ENCODE data around the gene RABGAP1L. TPM values are rescaled to one million over a fixed set of nuclear protein-coding genes. Genes with fewer than 3 reads are reported as not detected.

RABGAP1L gene
- total RNA-seq, 1 experiment from 2014 or later, result 57.4 TPM

DNA sequence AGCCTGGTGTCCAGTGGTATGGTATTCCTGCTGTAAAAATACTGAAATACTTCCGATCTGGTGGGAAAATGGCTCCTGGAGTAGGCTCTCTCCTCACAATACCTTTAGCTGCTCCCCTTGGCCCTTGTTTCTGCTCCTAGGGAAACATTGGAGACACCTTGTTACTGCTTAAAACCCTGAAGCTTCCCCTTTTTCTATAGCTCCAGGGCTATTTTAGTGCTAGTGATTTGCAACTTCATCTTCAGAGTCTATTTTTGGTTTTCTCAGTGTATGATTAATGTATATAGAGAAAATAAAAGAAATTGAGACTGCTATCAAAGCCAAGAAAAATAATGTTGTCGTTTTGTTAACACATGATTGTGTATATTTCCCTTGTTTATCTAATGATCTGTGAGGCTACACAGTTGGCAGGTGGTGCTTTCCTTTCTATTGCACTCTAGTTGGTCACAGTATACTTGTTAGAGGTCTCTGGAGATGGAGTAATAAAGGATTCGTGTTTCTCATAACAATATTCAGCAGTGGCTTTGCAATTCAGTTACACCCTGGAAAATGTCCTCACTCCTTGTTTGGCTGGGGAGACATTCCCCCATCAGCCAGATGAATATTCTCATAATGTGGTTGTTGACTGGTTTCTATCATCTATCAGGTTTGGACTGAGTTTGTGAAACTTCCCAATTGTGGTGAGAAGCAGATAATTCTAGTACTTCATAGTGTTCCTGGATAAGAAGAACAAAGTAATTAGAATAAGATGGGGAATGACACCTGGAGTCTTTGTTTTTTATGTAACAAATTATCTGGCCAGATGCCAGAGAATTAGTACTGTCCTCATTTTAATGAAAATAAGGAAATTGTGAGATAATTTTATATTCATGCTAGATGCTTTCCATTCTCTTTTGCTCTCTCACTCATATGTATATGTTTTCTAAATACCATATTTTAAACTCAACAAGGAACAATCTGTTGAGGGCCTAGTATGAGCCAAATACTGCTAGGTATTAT, 795.6 kb downstream of the RABGAP1L start:
- intact Hi-C loops (cut with micrococcal nuclease; ENCODE audit: unreplicated experiment), result no loop called here

DNA sequence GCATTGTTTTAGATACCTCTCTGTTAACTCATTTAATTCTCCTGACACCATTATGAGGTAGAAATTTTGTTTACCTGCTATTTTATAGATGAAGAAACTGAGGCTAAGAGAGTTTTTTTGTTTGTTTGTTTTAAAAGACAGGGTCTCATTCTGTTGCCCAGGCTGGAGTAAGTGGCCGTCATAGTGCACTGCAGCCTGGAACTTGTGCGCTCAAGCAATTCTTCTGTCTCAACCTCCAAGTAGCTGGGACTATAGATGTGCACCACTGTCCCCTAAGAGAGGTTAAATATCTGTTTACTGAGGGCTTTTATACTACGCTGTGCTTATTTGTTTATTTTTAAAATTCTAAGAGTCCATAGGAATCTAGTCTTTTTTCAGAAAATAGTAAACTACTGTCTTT, 796.8 kb downstream of the RABGAP1L start:
- Histone ChIP-seq H3K27ac (no peak overlapping the region), H3K27me3 (ENCODE audit: insufficient read depth, low read depth) (no peaks in the 10 kb centered on the region), H4K20me1 (ENCODE audit: insufficient read depth) (no peaks in the 10 kb centered on the region), H3K4me2 (no peak overlapping the region), H2AFZ (no peak overlapping the region), H3K4me3 (no peak overlapping the region), H3K4me1 (replicated peaks; ENCODE audit: insufficient read depth) (peaks cover 28% of the 10 kb centered on the region), H3K36me3 (ENCODE audit: low read depth) (no peaks in the 10 kb centered on the region), H3F3A (ENCODE audit: insufficient read depth, low read depth) (peaks cover 16% of the 10 kb centered on the region; the same call in 1 of the 2 replicates), H3K9me3 (ENCODE audit: insufficient read depth, low read depth) (no peaks in the 10 kb centered on the region), H3K79me2 (ENCODE audit: low read depth) (no peaks in the 10 kb centered on the region), H3K9me2 (ENCODE audit: insufficient read depth) (no peaks in the 10 kb centered on the region)
- intact Hi-C loops (cut with micrococcal nuclease; ENCODE audit: unreplicated experiment), result no loop called here
- no peak for DNase-seq
- ChIA-PET CTCF (interaction anchor here (0.6 kb wide), 1 partner anchor 77 kb away, joined by 17 read pairs; no protein-coding TSS in a partner anchor), POLR2A (ENCODE audit: unreplicated experiment) (no interaction called here)
- TF ChIP-seq, protein P1, sequence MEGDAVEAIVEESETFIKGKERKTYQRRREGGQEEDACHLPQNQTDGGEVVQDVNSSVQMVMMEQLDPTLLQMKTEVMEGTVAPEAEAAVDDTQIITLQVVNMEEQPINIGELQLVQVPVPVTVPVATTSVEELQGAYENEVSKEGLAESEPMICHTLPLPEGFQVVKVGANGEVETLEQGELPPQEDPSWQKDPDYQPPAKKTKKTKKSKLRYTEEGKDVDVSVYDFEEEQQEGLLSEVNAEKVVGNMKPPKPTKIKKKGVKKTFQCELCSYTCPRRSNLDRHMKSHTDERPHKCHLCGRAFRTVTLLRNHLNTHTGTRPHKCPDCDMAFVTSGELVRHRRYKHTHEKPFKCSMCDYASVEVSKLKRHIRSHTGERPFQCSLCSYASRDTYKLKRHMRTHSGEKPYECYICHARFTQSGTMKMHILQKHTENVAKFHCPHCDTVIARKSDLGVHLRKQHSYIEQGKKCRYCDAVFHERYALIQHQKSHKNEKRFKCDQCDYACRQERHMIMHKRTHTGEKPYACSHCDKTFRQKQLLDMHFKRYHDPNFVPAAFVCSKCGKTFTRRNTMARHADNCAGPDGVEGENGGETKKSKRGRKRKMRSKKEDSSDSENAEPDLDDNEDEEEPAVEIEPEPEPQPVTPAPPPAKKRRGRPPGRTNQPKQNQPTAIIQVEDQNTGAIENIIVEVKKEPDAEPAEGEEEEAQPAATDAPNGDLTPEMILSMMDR (conservative IDR thresholded peaks at IDR 0.05), result no peak
- TF ChIP-seq EZH2 (IDR thresholded peaks at IDR 0.05; ENCODE audit: low read depth), result no peak
- BruUV-seq (replicated peaks), result no TSS peak

More for the DNA sequence above, 795.6 kb downstream of the RABGAP1L start:
- POLR2A ChIA-PET (ENCODE audit: unreplicated experiment), result interaction anchor here (0.6 kb wide), 1 partner anchor 136 kb away, joined by 31 read pairs; no protein-coding TSS in a partner anchor
- H3K27ac ChIP-seq, result peak overlapping the region; percentile 46
- H3K79me2 ChIP-seq (ENCODE audit: low read depth), result no peaks in the 10 kb centered on the region
- peaks cover 28% of the 10 kb centered on the region for H3K4me1 ChIP-seq (replicated peaks; ENCODE audit: insufficient read depth)
- TF ChIP-seq, protein P1 (conservative IDR thresholded peaks at IDR 0.05), result no peak
- no peak for TF ChIP-seq EZH2 (IDR thresholded peaks at IDR 0.05; ENCODE audit: low read depth)
- no peak overlapping the region for H3K4me3 ChIP-seq
- CTCF ChIA-PET, result no interaction called here
- no peaks in the 10 kb centered on the region for H3K9me2 ChIP-seq (ENCODE audit: insufficient read depth)
- no peaks in the 10 kb centered on the region for H3K27me3 ChIP-seq (ENCODE audit: insufficient read depth, low read depth)
- H3K36me3 ChIP-seq (ENCODE audit: low read depth), result no peaks in the 10 kb centered on the region
- no peaks in the 10 kb centered on the region for H3K9me3 ChIP-seq (ENCODE audit: insufficient read depth, low read depth)
- H4K20me1 ChIP-seq (ENCODE audit: insufficient read depth), result no peaks in the 10 kb centered on the region; the same call in 1 of the 2 replicates
- no peak overlapping the region for H2AFZ ChIP-seq
- no peak for DNase-seq
- peaks cover 16% of the 10 kb centered on the region; the same call in 1 of the 2 replicates for H3F3A ChIP-seq (ENCODE audit: insufficient read depth, low read depth)
- H3K4me2 ChIP-seq, result peak overlapping the region; percentile 53; the same call in 1 of the 2 replicates
- BruUV-seq (replicated peaks), result no TSS peak

DNA sequence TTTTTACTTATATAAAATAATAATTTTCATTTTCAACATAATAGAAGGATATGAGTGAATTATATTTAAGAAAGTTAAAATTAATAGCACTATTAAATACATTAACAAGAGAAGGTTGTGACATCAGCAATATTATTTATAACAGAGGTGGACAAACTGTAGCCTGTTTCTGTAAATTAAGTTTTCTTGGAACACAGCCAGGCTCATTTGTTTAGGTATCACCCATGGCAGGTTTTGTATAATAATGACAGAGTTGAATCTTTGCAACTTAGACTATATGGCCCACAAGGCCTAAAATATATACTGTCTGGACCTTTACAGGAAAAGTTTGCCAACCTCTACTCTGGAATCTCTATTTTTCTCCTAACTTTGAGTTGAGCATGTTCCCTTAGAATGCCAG, 797.7 kb downstream of the RABGAP1L start:
- H3K9me2 ChIP-seq (ENCODE audit: insufficient read depth), result no peaks in the 10 kb centered on the region
- H3K79me2 ChIP-seq (ENCODE audit: low read depth), result no peaks in the 10 kb centered on the region
- no peak for DNase-seq
- POLR2A ChIA-PET (ENCODE audit: unreplicated experiment), result no interaction called here
- H3F3A ChIP-seq (ENCODE audit: insufficient read depth, low read depth), result peaks cover 16% of the 10 kb centered on the region; the same call in 1 of the 2 replicates
- intact Hi-C loops (cut with micrococcal nuclease; ENCODE audit: unreplicated experiment), result no loop called here
- no peak overlapping the region for H3K4me3 ChIP-seq
- H3K27me3 ChIP-seq (ENCODE audit: insufficient read depth, low read depth), result no peaks in the 10 kb centered on the region
- no peaks in the 10 kb centered on the region for H3K36me3 ChIP-seq (ENCODE audit: low read depth)
- H3K4me1 ChIP-seq (replicated peaks; ENCODE audit: insufficient read depth), result peaks cover 28% of the 10 kb centered on the region
- no peaks in the 10 kb centered on the region for H4K20me1 ChIP-seq (ENCODE audit: insufficient read depth)
- no peaks in the 10 kb centered on the region for H3K9me3 ChIP-seq (ENCODE audit: insufficient read depth, low read depth)
- CTCF ChIA-PET, result interaction anchor here (0.6 kb wide), 1 partner anchor 78 kb away, joined by 17 read pairs; no protein-coding TSS in a partner anchor
- TF ChIP-seq, protein P1 (conservative IDR thresholded peaks at IDR 0.05), result no peak
- no peak for TF ChIP-seq EZH2 (IDR thresholded peaks at IDR 0.05; ENCODE audit: low read depth)
- H3K27ac ChIP-seq, result no peak overlapping the region
- no peak overlapping the region for H2AFZ ChIP-seq
- BruUV-seq (replicated peaks), result no TSS peak
- H3K4me2 ChIP-seq, result no peak overlapping the region
